Activated T-cell treated with anti-CD3 and anti-CD28 coated beads for 48 hours (primary cell): ENCODE measurements around the gene NEK3.
"Not testable (repeated sequence)": the region's sequence is repeated elsewhere in the genome, so short reads cannot be mapped to it uniquely, and the experiment has no call there.

Experiments used
- DNase-seq: peaks from one replicate; pipeline ENCODE4 v3.0.0-alpha.2; 2020; ENCODE audit warnings: low read depth

The NEK3 gene

GRCh38 chr13:52118095-52118494 is 41.3 kb downstream of the NEK3 start:
- DNase-seq, result no peak

GRCh38 chr13:52112591-52112990 is 46.8 kb downstream of the NEK3 start:
- DNase-seq, result no peak

GRCh38 chr13:52109116-52109670 is 50.2 kb downstream of the NEK3 start:
- no peak for DNase-seq

DNA sequence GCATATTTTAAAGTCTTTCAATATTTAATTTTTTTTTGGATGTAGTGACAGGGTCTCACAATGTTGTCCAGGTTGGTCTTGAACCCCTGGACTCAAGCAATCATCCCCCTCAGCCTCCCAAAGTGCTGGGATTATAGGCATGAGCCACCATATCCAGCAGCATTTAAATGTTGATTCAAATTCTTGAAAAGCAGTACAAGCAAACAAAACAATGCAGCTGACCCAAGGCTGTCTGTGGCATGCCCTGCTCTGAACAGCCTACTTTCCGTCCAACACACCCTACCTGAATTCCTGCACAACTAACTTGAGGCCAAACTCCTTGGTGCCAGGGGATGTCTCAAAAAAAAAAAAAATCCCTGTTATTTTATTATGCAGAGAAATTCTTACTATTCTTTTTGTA is 53.6 kb downstream of the NEK3 start:
- no peak for DNase-seq

DNA sequence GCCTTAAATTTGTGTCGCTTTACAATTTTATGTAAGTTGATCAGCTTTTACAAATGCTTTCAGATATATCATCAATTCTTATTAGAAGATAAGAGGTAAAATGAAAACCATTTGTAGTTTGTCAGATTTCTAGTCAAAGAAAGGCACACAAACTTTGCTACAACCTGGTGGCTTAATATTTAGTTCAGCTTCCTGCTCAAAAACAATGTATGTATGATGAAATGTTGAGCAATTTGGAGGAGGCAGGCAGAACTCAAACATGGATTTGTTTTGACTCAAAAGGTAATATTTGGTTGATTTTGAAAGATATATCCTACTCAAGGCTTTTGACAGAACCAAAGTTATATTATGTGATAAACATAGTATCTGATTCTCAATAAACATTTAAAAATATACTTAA is 54.8 kb downstream of the NEK3 start:
- DNase-seq, result no peak

DNA sequence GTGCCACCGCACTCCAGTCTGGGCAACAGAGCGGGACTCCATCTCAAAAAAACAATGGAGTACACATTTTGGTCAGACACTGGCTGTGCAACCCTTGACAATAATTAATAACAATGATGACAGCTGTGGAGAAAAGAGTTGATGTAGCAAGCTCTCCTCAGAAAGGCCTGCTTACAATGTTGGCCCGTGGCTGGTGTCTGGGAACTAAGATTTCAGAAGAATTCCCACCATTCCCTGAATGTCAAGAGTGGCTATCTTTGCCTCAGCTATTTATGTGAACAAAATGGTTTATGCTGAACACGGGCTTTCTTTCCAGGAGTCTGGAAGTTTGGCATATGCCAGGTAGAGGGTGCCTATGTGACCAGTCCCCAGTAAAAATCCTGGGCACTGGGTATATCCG is 56.0 kb downstream of the NEK3 start:
- no peak for DNase-seq

- DNase-seq, result not testable (repeated sequence)
These were observed 57.0 kb downstream of the NEK3 start for GRCh38 chr13:52102423-52102822.

GRCh38 chr13:52097197-52097596 is 62.2 kb downstream of the NEK3 start:
- no peak for DNase-seq

GRCh38 chr13:52096748-52097147 is 62.6 kb downstream of the NEK3 start:
- DNase-seq, result no peak

GRCh38 chr13:52096062-52096461 is 63.3 kb downstream of the NEK3 start:
- no peak for DNase-seq

DNA sequence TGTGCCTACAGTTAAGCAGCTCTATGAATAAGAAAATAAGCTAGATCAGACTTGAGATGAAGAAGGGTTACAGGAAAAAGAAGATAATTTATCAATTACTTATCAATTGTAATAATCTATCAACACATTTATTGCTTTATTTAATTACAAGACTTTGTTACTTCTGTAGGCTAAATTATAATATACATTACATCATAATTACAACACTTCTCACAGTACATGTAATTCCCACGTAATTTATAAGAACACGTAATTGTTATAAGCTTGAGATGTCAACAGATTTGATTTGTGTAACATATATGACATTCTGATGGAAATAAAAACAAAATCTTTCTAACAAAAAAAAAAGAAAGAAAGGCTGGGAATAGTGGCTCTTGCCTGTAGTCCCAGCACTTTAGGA is 67.3 kb downstream of the NEK3 start:
- DNase-seq, result no peak

- DNase-seq, result no peak
These were observed 67.9 kb downstream of the NEK3 start for GRCh38 chr13:52091473-52091872.

GRCh38 chr13:52085421-52085820 is 74.0 kb downstream of the NEK3 start:
- no peak for DNase-seq

DNA sequence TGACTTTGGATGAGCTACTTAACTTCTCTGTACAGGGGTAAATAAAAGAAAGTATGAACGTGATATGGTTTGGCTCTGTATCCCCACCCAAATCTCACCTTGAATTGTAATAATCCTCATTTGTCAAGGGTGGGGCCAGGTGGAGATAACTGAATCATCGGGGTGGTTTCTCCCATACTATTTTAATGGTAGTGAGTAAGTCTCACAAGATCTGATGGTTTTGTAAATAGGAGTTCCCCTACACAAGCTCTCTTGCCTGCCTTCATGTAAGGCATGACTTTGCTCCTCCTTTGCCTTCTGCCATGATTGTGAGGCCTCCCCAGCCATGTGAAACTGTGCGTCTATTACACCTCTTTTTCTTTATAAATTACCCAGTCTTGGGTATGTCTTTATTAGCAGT is 74.4 kb downstream of the NEK3 start:
- not testable (repeated sequence) for DNase-seq
